Activated gamma-delta T cell treated with anti-CD3 and anti-CD28 coated beads, Interleukin-2, amount 50 U/mL, for 16 hours (primary cell): ENCODE results near the gene PALD1.

ENCODE experiments used
- DNase-seq: peaks from one replicate; pipeline ENCODE4 v3.0.0-alpha.2; 2020; ENCODE audit warnings: low read depth

Gene PALD1

DNA sequence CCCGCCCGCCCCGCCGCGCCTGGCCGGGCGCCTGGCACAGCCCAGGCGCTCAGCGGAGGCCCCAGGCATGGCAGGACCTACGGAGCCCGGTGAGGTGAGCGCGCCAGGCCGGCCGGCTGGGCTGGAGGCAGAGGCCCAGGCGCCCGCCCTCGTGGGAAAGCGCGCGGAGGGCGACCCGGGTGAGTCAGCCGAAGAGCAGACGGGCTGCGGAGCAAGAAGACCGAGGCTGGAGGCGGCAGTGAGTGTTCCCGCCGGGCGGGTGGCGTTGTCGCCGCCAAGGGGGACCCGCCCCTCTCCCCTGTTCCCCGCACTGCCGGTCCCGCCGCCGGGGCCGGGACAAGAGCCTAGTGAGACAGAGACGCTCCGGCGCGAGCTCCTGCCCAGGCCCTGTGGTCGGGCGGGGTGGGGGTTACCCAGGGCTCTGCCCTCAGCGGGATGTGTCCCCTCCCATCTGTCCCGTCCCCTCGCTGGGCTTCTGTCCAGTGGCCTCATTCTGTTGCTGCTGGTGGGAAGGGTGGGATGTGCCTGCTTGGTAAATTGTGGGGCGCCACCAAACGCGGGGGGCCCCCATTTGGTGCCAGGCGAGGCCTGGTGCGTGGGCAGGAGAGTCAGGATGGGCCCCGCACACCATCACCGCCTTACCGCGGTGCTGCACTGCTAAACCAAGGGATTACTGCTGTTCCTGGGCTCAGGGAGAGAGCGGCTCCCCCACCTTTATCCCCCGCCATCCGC, 20.1 kb upstream of the PALD1 start:
- peak; percentile 28 for DNase-seq

DNA sequence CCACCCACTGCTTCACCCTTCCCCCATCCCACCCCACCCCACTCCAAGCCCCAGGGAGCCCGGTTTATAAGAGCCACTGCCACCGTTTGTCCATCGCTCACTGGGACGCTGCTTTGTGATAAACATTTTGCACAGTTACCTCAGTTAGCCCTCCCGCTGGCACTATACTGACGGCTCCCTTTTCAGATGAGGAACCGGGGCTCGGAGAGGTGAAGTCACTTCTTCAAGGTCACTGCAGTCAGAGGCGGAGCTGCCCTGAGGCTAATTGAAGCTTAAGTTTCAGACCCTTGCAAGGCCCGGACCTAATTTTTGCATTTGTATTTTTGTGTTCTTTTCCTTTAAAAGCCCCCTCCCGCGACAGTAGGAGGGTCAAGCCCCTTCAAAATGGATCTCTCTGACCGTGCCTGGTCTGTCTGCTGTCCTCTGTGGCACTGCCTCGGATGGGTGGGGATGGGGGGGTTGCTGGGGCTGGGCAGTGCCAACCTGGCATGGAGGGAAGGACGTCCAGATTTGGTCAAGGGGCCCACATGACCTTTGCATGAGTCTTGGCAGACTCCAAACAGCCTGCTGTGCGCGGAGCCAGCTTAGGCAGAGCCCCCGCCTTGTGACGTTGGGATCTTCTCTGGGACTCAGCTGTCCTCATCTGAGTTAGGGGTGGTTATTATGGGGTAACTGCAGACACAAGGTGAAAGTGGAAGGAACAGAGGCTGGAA, 19.4 kb upstream of the PALD1 start:
- no peak for DNase-seq

DNA sequence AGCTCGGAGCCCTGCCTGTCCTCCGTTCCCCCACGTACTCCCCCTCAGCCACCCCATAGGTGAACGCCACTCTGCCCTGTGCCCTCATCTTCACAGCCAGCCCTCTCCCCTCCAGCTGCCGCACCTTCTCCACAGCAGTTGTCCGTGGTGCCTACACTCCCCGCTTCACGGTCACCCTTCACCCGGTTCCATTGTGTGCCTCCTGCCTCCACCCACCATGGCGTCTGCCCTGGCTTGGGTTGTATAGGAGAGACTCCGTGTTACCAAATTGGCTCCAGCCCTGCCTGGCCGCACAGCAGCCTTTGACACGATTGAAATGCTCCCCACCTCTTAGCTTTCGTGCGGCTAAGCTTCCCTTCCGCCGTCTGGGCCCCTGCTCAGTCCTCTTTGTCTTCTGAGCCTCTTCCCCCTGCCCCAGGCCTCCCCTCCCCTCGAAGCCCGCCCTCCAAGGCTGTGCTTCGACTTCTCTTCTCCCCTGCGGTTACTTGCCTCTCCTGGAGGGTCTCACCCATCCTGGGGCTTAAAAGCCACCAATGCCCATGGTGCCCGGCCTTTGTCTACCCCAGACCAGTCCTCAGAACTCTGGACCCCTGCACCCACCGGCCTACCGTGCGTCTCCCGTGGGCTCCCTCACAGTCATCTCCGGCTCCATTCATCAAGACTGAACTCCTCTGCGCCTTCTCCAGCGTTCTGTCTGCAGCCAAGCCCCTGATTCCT, 18.6 kb upstream of the PALD1 start:
- no peak for DNase-seq

DNA sequence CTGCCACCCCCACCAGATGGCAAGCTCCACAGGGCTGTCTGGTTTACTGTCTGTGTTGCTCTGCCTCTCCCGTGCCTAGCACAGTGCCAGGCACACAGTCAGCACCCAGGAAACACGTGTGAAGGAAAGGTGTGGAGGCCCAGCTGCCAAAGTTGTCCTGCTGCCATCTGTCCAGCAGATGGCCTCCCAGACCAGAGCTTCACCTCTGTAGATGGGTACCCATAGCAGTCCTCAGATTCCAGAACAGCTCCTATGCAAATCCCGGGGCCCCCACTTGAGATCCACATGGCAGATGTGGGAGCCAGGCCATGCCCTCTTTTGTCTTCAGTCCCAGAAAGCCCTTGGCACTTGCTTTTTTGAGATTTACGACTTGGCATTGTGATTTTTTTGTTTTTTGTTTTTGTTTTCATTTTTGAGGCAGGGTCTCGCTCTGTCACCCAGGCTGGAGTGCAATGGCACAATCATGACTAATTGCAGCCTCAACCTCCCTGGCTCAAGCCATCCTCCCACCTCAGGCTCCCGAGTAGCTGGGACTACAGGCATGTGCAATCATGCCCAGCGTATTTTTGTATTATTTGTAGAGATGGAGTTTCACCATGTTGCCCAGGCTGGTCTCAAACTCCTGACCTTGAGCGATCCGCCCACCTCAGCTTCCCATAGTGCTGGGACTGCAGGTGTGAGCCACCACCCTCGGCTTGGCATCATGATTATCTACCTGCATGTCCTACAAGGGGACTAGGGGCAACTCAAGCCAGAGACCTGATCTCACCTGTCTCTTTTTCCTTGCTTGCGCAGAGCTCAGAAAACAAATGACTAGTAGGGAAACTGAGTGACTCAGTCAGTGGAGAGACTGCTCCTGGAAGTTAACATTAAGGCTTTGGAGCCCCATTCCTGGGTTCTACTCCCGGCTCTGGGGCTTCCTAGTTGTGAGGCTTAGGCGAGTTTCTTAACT, 16.9 kb upstream of the PALD1 start:
- DNase-seq = peak; percentile 22

DNA sequence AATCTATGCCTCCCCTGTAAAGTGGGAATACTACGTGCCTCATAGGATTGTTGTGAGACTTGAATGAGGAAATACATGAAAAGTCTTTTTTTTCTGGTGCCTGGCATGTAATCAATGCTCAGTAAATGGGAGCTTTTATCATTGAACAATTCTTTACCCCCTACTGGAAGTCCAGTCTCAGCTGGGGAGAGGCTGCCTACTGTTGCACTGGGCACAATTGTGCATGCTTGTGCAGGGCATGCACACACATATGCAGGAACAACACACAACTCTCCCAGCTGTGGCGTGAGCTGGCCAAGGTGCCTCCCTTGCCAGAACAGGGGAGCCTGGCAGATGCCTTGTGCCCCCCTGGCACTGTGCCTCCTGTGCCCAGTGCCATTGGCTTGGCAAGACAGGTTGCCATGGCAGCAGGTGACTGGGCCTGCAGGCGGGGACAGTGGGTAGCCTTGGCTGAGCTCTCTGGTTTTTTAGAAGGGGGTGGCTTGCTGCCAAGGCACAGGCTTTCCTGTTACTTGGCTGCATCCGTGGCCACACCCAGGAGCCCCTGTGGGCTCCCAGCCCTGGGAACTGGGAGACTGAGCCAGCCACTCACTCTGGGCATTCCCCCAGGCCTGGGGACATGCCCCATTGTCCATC, 16.1 kb upstream of the PALD1 start:
- no peak for DNase-seq

DNA sequence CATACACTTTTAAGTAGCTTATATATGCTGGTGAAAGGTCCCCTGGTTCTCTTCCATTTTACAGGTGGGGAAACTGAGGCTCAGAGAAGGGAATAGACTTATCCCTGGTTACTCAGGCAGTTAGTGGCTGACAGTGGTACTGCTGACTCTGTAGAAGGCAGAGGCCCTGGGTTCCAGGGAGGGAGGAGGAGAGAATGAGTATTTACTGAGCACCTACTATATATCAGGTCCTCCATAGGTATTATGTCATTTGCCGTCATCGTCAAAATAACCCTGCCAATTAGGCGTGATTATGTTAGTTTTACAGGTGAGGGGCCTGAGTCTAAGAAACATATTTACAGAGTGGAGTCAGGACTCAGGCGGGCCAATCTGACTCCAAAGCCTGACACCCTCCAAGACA, 13.3 kb upstream of the PALD1 start:
- DNase-seq = no peak

DNA sequence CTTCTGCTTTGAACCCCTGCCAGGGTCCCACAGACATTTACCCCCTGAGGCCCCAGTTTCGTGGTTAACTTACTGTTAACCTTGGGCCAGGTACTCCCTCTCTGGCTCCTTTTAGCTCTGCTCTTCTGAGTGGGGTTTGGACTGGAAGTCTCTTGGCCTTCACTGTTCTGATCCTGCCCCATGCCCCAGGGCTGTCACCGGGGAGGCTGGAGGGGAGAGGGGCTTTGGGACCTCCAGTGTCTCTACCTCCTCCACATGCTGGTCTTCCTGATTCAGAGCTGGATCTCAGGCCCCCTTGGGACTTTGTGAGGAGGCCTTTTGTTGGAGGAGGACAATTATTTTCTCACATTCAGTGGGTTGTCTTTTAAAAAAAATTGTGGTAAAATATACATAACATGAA, 12.7 kb upstream of the PALD1 start:
- DNase-seq = no peak

DNA sequence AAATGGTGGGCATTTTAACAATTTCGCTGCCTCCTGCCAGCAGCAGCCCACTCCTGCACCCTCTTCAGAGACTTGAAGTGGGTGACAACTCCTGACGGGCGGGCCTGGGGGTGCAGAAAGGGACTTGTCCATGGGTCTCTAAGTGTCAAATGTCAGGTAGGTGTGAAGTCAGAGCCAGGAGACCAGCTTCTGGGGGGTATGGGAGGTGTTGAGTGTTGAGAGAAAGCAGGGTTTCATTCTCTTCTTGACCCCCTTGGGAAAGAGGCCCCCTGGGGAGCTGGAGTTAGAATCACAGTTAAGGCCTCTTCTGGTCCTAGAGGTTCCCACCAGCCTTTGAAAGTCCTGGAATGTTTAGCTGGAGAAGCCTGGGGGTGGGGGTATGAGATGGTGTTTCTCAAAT, 11.6 kb upstream of the PALD1 start:
- no peak for DNase-seq

DNA sequence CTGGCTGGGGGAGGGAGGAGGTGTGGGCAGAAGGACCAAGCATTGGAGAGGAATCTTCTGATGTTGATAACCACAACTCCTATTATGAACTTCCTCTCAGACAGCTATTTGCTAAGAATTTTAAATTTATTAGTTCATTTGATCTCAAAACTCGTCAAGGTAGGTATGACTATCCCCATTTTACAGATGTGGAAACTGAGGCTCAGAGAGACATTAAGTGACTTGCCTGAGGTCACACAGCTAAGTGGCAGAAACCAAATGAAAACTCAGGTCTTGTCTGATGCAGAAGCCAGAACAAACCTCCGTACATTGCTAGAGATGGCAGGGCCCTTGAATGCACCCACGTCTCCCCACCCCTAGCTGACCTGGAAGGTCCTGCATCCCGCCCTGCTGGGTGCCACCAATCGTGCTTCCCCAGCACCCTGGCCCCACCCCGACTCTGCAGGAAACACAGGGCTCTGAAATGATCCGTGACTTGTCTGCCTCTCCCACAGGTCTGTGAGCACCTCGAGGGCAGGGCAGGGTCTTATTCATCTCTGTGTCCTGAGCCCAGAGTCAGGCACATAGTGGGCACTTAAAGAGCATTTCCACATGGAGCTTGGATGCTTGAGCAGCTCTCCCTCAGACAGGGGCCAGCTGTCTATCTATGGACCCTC, 5.6 kb upstream of the PALD1 start:
- no peak for DNase-seq

DNA sequence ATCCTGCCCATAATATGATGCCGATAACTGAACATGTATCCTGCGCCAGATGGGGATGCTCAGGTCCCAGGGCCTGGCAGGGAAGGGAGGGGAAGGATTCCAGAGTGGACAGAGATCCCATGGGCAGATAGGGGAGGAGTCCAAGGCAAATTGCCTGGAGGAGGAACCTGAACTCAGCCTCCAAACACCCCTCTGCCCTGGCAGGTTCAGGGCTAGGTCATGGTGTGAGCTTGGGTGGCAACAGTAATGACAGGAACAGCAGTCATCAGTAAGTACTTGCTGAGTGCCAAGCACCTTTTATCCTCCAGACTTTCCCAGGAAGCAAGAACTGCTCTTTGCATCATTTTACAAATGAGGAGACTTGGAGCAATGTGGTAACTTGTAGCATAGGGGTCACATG, 3.8 kb upstream of the PALD1 start:
- DNase-seq = no peak

DNA sequence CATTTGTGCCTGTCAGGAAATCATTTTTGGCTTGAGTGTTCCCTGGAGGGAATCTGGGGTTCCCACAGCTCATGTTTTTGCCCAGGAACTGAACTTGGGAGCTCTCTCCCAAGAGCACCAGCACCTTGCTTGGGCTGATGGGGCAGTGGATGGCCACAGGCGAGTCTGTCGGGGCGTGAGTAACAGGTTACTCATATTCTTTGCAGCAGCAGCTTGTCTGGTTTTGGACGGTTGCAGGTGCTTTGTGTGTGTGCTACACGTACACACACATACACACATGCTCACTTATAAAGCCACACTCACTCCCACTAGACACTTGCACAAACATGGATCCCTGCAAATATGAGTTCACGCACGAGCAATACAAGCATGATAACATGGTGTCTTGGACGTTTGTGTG, 2.9 kb upstream of the PALD1 start:
- no peak for DNase-seq

DNA sequence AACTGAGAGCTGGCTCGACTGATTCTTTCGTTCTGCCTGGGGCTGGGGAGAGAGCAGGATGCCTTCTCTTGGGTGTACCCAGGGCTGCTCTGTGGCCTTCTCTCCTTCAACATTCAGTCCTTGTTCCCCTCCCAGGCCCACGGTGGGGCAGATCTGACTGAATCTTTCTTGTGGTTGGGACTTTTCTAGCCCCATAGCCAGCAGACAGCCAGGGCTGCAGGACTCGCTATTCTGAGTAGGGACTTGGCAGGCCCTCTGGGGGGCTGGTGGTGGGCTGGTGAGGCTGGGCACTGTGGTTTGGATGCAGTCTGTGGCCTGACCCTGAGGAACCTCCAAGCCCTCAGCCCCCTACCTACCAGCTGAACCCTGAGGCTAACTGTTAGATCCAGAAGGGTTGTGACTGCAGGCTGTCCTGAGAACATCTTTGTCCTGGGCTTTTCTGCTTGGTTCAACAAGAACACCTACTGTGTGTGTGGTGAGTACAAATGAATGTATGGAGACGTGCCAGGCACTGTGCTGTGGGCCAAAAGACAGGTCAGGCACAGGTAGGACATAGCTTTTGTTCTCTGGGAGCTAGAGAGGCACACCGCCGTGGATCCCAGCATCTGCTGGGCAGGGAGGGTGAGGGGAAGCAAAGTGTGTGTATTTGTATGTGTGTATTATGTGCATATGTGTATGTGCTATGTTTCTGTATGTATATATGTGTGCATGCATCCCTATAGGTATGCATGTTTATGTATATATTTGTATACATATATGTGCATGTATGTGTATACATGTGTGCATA, 2.1 kb upstream of the PALD1 start:
- no peak for DNase-seq

DNA sequence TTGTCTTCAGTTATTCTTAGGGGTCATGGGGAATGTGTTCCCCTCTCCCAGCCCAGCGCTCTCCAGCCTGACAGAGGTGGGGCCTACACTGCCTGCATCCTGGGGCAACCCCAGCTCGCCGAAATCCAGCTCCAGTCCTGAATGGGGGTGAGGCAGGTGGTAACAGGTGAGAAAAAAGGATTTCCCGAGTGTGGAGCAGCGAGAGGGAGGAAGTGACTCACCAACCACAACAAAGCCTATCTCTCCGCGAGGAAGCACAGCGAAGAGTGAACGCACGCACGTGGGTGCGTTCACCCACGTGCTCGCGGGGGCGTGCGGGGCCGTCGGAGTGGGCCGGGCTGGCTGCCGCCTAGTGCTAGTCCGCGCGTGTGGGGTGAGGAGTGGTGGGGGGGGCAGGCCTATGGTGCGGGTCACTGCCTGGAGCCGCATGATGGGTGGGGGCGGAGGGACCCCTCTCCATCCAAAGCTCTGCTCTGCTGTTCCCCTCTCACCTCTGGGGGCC, 855 bp upstream of the PALD1 start:
- peak; percentile 63 for DNase-seq

DNA sequence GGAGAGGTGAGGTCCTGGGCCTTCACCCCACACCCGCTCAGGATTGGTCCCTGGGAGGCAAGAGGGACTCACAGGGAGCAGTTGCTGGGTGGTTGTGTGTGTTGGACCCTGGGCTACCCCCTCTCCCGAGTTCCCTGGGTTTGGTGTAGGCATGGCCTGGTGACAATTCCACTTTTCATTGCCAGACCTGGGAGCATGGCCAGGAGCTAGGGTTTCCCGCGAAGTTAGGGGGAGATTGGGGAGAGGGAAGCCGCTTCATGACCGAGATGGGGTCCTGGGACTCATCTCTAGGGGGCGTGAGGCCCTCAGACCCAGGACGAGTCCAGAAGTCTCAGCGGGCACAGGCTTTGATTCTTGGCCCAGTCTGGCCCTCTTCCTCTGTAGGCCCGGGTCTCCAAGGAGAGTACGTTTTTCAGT, 606 bp downstream of the PALD1 start:
- no peak for DNase-seq

DNA sequence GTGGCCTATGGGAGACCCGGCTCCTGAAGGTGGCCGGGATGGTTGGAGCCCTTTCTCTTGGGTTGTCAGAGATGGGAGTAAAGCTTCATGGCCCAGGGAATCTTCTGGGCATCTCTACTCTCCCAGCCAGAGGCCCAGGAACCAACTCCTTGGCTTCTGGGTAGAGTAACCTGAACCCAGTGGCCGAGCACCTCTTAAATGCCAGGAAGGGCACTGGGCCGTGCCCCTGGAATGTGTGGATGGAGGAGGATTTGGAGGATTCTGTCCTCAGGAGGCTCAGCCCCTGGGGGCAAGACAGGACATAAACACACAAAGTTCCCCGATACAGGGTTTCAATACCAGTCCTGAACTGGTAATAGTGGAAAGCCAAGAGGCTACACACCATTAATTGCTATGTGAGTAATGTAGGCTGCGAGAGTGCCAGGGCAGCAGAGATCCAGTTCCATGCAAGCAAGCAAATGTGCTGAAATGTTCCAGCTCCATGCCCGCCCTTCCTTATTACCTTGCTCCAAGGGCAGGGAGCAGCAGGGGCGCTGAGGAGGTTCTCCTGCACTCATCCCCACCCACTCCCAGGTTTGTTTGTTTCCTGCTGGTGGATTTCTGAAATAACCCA, 1.2 kb downstream of the PALD1 start:
- DNase-seq = no peak

DNA sequence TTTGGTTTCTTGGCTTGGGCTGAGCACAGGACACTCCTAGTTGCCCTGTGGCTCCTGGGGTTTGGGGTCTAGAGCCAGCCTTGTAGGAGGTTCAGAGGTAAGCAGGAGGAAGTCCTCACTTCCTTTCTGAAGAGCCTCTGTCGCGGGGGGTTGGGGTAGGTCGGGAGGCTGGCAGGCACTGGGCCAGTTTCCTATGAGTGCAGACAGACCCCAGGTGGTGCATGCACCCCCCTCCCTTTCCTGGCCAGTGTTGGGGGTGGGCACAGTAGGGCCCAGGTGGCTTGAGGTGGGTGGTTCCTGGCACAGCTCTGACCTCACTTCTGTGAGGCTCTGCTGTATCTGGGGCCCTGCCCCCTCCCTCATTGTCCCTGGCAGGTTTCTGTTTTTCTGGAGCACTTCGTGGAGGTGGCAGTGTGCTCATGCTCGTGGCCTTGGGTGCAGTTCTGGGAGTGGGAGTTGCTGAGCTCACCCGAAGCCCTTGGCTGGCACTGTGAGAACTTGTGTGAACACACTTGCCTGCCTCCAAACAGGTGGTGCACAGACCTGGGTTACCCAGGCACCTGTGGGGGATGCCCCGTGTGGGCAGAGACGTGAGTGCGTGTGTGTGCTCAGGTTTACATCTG, 1.8 kb downstream of the PALD1 start:
- no peak for DNase-seq

DNA sequence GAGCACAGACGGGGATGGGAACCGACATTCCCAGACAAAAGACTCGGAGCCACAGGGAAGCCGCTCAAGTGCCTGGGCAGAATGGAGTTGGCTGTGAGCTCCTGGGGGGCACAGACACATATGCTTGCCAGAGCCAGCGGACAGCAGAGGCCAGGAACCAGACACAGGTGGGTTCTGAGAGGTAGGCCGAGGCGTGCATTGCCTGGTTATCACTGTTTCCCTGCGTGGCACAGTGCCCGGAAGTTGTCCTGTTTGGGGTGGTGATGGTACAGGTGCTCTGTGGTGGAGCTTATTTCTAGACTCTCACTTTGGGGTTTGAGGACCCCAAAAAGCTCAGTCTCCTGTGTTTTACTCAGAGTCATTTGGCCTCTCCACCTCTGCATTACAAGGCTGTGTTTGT, 2.5 kb downstream of the PALD1 start:
- no peak for DNase-seq

DNA sequence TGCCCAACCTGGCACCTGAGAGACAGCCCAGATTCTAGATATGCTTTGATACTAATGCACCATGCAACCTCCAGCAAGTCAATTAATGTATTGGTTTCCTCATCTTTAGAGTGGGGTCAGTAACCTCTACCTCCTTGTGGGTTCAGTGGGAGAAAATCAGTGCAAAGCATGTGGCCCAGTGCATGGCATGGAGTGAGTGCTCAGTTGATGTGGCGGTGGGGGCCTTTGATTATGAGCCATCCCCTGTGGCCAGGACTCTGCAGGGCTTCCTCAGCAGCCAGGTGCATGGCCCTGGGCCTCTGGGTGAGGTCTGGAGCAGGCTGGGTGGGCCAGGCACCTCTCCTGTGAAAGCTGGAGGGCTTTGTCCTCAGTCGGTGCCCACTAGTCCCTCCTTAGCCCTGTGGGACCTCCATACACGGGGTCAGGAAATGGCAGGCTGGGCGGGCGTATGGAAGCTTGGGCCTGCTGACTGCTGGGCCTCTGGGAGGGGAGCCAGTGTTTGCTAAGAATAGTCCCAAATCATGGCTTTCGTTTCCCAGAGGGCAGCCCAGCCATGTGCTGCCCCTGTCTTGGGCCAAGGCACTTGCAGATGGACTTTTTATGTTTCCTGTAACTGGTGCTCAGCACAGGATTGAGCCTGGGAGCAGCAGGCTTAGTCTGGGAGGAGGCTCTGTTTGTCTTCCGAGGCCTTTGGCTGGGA, 3.4 kb downstream of the PALD1 start:
- no peak for DNase-seq
